K562 (cell line): ENCODE data around the gene BRAP. TPM values are rescaled to one million over a fixed set of nuclear protein-coding genes. Genes with fewer than 3 reads are reported as not detected.
A peak's percentile ranks its signal among the peaks of the same experiment; 100 is the strongest.

Source experiments
- BMI1 ChIP-seq: fragments of 150-350 bp; IDR thresholded peaks from 2 replicates; pipeline ENCODE4 v1.6.1; 2014; ENCODE audit warnings: low read length
- DNMT1 ChIP-seq: fragments of 450-650 bp; IDR thresholded peaks from 2 replicates; pipeline ENCODE4 v1.6.1; 2016; ENCODE audit warnings: antibody characterized with exemption, mild to moderate bottlenecking
- HDAC2 ChIP-seq: fragments of 450-650 bp; IDR thresholded peaks from 2 replicates; pipeline ENCODE4 v1.6.1; 2016; ENCODE audit warnings: mild to moderate bottlenecking
- HMBOX1 ChIP-seq: sonication (generic); IDR thresholded peaks from 2 replicates; pipeline ENCODE4 v1.6.1; 2016
- NCOA6 ChIP-seq: fragments of 450-650 bp; IDR thresholded peaks from 2 replicates; pipeline ENCODE4 v1.6.1; 2017; ENCODE audit warnings: mild to moderate bottlenecking
- NFRKB ChIP-seq: fragments of 450-650 bp; IDR thresholded peaks from 2 replicates; pipeline ENCODE4 v1.6.1; 2016; ENCODE audit warnings: low read depth
- NRF1 ChIP-seq, 2 experiments: fragments of 450-650 bp; IDR thresholded peaks in 1 of 2; conservative IDR thresholded peaks in 1 of 2; 2 replicates each; pipeline ENCODE4 v1.6.1; 2014; ENCODE audit warnings: mild to moderate bottlenecking in 2 of 2
- TAF1 ChIP-seq: IDR thresholded peaks from 2 replicates; pipeline ENCODE4 v1.6.1; 2011; ENCODE audit warnings: mild to moderate bottlenecking, low read length, moderate library complexity; ENCODE audit not compliant: insufficient read depth, control insufficient read depth, severe bottlenecking; ENCODE audit errors: extremely low read depth
- TBP ChIP-seq: optimal IDR thresholded peaks from 2 replicates; pipeline ENCODE3; 2011; ENCODE audit warnings: low read depth, low read length, improper control_type of control experiment
- ZBTB40 ChIP-seq, 2 experiments: fragments of 450-650 bp in 1 of 2; sonication (generic) in 1 of 2; formaldehyde crosslinking in 1 of 2; IDR thresholded peaks; 2 replicates each; pipeline versions ENCODE4 v1.7.1 to v1.9.0; 2016 to 2022; ENCODE audit warnings: inconsistent platforms in 1 of 2, mild to moderate bottlenecking in 1 of 2, missing genetic modification reagents in 1 of 2
- ZNF239 ChIP-seq: fragments of 250-450 bp; sonication (Bioruptor Pico); IDR thresholded peaks from 2 replicates; pipeline ENCODE4 v1.4.0; 2020; ENCODE audit warnings: mild to moderate bottlenecking
- ZNF24 ChIP-seq: fragments of 450-650 bp; IDR thresholded peaks from 2 replicates; pipeline ENCODE4 v1.6.1; 2016
- ZNF717 ChIP-seq: fragments of 250-450 bp; sonication (Bioruptor Pico); IDR thresholded peaks from 2 replicates; pipeline ENCODE4 v1.5.0; 2021
- ZNF764 ChIP-seq: fragments of 250-450 bp; sonication (Bioruptor Pico); IDR thresholded peaks from 2 replicates; pipeline ENCODE4 v1.4.0; 2020; ENCODE audit warnings: low read depth, mild to moderate bottlenecking, moderate library complexity
- ZSCAN29 ChIP-seq: fragments of 450-650 bp; IDR thresholded peaks from 2 replicates; pipeline ENCODE4 v1.6.1; 2017
- polyA plus RNA-seq, 8 experiments: library from polyadenylated mRNA; depleted of rRNA in 4 of 8; stranded (reverse) in 5 of 8; unstranded in 3 of 8; fragments of >200 nt; fragmentation: Nextera tagmentation in 2 of 8; fragmentation: Illumina TruSeq in 1 of 8; extraction: Ambion mirVana in 2 of 8; extraction: Trizol in 1 of 8; gene quantifications; 2 replicates each; pipeline versions ENCODE4 v1.2.1 to v1.2.3, GENCODE V29; 2011 to 2014; ENCODE audit warnings: inconsistent platforms in 1 of 8, missing spikeins in 1 of 8
- total RNA-seq, 7 experiments: library from RNA; depleted of rRNA in 6 of 7; stranded (reverse); fragments of >200 nt in 6 of 7; fragmentation: Illumina TruSeq in 2 of 7; extraction: Trizol in 2 of 7; gene quantifications; 2 replicates each; pipeline versions ENCODE4 v1.2.1 to v1.2.3, GENCODE V29; 2011 to 2021; ENCODE audit warnings: low replicate concordance in 1 of 7
- TF ChIP-seq, protein P1 (sequence below): fragments of 450-650 bp; IDR thresholded peaks from 2 replicates; pipeline ENCODE4 v1.6.1; 2017; ENCODE audit warnings: mild to moderate bottlenecking, moderate library complexity
- TF ChIP-seq, protein P2 (sequence below): fragments of 250-450 bp; sonication (Bioruptor Pico); IDR thresholded peaks from 2 replicates; pipeline ENCODE4 v1.8.0; 2021; ENCODE audit warnings: borderline replicate concordance, mild to moderate bottlenecking, moderate library complexity; ENCODE audit not compliant: poor library complexity, severe bottlenecking

BRAP gene
- total and polyA plus RNA-seq, 9 of the 15 experiments (the other 6 are each of a cell fraction or from before 2014, with no cell fraction given), result 2.2 to 32.6 (median 27.5) TPM

- TF ChIP-seq ZBTB40 (IDR thresholded peaks at IDR 0.05) (peak; percentile 97), ZBTB40 (CRISPR knock-in tag; IDR thresholded peaks at IDR 0.05) (no peak), NFRKB (no peak; the same call in 1 of the 2 replicates), ZNF717 (CRISPR knock-in tag) (no peak), TAF1 (peak; percentile 76), ZNF764 (no peak), TBP (peak; percentile 59), NRF1 (conservative IDR thresholded peaks at IDR 0.05 in 1 of 2, IDR thresholded peaks at IDR 0.05 in 1 of 2) (peak in 1 of 2 experiments; percentile 40; a peak in 2 of 4 replicates), NCOA6 (no peak), ZSCAN29 (no peak), HMBOX1 (no peak), BMI1 (no peak), ZNF239 (CRISPR knock-in tag) (no peak), ZNF24 (0 out of 2 replicates have a peak, but pooled peaks have one; percentile 56), HDAC2 (peak; percentile 72; the same call in 1 of the 2 replicates), DNMT1 (no peak)
- TF ChIP-seq, protein P1, sequence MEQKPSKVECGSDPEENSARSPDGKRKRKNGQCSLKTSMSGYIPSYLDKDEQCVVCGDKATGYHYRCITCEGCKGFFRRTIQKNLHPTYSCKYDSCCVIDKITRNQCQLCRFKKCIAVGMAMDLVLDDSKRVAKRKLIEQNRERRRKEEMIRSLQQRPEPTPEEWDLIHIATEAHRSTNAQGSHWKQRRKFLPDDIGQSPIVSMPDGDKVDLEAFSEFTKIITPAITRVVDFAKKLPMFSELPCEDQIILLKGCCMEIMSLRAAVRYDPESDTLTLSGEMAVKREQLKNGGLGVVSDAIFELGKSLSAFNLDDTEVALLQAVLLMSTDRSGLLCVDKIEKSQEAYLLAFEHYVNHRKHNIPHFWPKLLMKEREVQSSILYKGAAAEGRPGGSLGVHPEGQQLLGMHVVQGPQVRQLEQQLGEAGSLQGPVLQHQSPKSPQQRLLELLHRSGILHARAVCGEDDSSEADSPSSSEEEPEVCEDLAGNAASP, result no peak
- TF ChIP-seq, protein P2, sequence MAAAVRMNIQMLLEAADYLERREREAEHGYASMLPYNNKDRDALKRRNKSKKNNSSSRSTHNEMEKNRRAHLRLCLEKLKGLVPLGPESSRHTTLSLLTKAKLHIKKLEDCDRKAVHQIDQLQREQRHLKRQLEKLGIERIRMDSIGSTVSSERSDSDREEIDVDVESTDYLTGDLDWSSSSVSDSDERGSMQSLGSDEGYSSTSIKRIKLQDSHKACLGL, result peak; percentile 96
Measured at GRCh38 chr12:111599453-111600204, 86.1 kb downstream of the BRAP start (continued).
